Stimulated activated CD4-positive, alpha-beta T cell treated with anti-CD3 and anti-CD28 coated beads, Interleukin-15, amount 100 ng/mL, for 1 hour (primary cell): ENCODE results near the gene LIX1.
"Not testable (repeated sequence)": the region's sequence is repeated elsewhere in the genome, so short reads cannot be mapped to it uniquely, and the experiment has no call there.

Experiments used
- DNase-seq, 2 donors: peaks; one replicate each; pipeline ENCODE4 v3.0.0-alpha.2; 2020; ENCODE audit warnings: low read depth in 1 of 2, low spot score in 1 of 2

The LIX1 gene

GRCh38 chr5:97143704-97144103 lies 1.3 kb upstream of the LIX1 start:
- no peak for DNase-seq

DNA sequence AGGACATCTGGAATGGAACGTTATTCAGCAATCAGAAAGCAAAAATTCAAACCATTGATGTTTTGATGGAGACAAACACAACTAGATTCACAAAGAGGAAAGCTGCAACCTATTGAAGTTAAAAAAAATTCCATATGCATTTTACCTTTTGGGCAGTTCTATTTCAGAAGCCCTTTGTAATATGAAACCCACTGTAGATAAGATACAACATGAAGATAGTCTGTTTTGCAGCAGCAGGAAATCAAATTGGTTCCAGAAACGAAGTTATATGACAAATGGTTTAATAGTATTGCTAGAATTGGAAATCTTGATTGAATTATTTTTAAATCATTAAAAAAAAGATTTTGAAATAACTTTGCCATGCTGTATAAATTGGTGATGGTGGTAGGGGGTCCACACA lies 872 bp downstream of the LIX1 start:
- no peak for DNase-seq

DNA sequence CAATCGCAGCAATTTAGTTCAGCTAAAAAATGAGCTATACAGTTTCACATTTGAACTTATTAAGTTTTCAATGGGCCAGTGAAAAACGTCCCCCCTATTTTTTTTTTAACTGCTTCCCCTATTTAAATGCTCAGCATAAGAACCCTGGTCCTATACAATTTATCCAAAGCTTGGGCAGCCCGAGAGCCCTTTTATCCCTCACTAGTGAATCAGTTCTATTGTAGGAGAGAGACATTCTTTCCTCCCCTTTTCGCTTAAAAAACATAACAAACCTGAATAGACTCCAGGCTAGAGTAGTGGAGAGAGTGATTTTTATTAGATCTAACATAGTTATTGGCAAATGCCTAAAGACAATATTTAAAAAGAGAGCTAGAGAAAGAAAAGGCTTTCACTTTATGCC lies 1.4 kb downstream of the LIX1 start:
- no peak for DNase-seq

DNA sequence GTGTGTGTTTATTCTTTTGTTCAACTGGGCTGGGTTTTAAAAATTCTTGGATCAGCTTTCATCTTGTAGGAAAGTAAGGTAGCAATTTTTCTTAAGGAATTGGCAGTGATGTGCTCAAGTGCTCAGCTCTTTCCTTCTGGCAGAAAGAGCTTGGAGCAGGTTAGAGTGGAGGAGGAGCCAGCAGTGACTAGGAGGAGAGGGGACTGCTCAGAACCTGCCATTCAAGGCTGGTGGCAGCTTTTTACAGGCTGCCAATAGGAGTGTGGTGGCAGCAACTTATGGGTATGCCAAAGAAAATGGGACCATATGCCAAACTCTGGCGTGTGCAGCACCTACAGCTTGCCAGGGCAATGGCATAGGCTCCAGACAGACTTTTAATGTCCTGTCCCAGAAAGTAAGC lies 2.2 kb downstream of the LIX1 start:
- not testable (repeated sequence) for DNase-seq

- no peak for DNase-seq
Measured at GRCh38 chr5:97136475-97136874, 5.9 kb downstream of the LIX1 start.

- no peak for DNase-seq
Measured at GRCh38 chr5:97135868-97136267, 6.5 kb downstream of the LIX1 start.

DNA sequence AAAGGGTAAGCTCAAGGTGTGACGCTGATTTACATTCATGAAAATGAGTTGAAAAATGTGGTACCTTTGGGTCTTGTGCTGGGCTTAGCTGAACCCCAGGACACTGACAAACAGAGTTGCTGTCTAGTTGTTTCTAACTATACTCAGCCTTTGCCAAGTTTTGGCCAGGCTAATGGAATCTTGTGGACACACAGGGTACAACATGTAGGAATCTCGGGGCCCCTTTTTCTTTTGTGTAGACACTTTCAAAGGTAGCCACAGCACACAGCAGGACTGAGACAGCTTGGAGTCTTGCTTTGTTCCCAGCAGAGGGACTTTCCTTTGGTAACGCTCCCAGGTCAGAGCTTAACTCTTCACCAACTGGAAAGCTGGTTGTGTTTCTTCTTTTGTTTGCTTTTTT lies 7.8 kb downstream of the LIX1 start:
- DNase-seq: no peak

GRCh38 chr5:97133101-97133500 lies 9.3 kb downstream of the LIX1 start:
- DNase-seq: no peak

DNA sequence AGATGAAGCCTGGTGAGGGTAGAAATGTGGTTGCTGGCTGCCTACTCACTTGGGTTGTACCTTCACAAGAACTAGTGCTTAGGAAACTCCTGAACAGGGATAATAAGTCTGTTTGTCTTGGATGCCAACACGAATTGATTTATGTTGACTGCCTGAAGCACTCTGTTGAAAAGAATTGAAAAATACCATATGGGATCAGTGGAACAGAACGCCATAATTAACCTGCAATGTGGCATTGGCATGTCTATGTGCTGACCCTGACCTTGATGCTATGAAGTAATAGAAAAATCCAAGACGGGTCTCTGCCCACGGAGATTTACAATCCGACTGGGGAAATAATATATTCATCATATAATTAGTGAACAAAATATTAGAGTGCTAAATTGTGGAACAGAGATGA lies 10.5 kb downstream of the LIX1 start:
- no peak for DNase-seq

DNA sequence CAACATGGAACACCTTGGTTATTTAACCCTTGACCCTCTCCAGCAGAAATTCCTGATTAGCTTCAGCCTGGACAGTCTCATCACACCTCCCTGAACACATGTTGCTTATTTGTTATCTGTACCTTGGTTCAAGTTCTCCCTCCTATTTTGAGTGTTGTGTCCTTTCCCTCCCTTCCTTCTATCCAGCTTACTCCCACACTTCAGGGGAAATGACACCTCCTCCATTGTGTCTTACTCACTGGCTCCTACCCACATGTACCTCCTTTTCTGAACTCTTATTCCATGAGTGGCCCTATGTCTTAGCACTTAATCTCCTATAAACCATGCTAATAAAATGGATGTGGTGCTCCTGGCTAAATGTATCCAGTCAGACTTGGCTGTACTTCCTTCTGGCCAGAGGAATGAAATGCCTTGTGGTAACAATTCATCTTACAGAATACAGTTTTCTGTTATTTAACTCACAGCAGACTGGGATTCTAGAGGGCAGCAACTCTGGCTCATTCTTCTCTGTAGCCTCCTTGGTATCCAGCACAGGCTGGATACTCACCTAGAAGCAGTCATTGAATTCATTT lies 11.2 kb downstream of the LIX1 start:
- DNase-seq: no peak

DNA sequence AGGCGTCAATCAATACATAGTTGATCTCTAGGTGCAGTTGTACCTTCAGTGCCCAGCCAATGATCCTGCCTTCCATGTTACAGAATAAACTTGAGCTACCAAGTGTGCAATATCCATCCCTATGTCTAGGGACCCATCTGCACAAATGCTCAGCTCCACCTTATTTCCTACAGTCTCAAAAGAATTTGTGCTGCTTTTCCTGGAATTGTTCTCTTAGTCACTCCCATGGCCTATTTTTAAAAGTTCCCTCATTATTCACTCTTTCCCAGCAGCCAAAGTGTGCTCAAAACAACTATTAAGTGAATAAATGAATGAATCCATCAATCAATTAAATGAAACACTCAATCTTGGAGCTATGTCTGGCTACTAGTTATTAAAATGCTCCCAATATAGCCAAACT lies 14.7 kb downstream of the LIX1 start:
- DNase-seq: no peak

GRCh38 chr5:97125125-97125683 lies 17.2 kb downstream of the LIX1 start:
- DNase-seq: no peak

DNA sequence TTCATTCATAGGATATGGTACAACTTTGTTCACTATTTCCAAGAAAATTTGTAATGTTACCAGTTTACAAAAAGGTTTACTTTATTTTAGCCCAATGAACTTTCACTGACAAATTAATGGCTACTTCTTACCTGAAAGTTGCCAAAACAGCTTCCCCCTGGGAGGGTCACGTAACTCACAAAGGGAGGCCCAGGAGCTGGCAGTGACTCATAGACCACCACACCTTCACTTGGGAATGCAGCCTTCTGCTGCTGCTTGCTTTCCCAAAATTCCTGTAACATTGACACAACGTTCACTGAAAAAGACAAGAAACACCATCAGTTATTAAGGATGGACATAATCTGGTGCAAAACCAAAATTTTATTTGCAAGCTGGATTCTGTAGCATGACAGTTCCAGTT lies 18.1 kb downstream of the LIX1 start:
- no peak for DNase-seq

DNA sequence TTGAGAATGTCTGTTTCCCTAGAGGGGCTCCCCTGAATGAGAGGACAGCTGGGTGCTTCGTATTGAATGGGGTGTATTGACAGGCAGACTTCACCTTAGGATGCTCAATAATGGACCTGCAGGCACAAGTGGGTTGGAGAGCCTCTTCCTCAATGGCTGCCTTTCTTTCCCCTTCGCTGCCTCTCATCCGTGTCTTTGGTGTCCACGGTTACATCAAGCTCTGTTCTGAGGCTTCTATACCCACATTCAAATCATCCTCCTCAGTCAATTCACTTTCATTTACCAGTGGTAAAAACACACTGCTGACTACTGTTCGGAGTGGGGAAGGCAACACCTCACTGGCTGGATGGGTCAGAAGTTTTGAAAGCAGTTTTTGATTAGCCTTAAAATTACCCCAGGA lies 20.6 kb downstream of the LIX1 start:
- no peak for DNase-seq

DNA sequence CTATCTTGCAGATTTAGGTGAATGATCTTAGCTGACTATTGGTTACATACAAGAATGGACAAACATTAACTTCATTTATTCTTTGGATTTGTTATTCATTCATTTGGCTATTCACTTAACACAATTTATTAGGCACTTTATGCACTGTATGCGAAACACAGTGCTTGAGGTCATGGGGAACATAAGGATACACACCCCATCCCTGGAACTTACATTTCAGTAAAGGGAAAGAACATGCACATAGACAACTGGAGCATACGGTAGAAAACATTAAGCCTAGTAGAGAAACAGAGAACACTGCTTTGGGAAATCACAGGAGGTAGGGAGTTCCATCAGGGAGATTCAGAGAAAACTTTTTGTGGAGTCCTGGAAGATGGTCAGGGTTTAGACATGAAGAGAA lies 22.2 kb downstream of the LIX1 start:
- no peak for DNase-seq

DNA sequence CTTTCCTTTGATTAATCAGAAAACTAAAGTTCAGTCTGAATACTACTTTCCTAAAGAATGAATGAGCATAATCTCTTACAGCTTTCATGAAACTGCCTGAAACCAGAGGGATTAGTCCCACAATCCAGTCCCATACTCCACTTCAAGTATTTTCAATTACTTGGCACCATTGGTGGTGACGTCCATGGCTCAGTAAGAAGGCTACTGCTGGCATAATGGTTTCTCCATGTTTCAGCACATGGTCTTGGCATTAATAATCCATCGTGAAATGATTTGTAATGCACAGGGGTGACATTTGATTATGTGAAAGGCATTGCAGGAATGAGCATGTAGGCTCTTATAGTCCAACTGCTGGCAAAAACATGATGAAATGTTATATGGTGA lies 23.4 kb downstream of the LIX1 start:
- no peak for DNase-seq

DNA sequence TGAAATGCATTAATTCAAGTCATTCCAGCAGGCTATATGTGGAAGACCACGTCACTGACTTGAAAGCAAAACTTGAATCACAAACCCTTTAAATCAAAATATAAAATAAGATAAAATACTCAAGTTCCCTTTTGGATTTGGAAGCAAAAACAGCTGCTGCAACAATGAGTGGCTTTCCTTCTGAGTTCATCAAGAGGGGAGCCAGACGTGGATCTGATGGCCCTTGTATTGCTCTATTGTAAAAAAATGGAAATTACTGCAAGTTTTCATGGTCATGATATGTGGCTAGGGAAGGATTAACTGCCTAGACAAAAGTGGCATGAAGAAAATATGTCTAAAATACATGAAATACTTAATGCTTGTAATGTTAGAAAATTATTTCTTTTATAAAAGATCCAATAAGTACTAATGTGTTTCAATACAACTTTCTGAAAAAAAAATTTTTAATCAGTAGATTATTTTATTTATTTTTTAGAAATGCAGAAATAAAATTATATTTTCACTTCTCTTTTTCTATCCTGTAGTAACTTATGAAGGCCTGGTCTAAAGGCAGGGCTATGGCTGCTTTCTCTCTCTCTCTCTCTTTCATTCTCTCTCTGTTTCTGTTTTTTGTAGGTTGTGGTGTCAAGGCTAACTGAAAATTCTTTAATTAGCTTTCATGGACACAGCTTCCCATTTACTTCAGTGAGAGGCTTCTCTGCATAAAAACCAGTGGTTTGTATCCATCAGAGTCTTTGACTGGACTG lies 24.0 kb downstream of the LIX1 start:
- no peak for DNase-seq

GRCh38 chr5:97115932-97116331 lies 26.5 kb downstream of the LIX1 start:
- no peak for DNase-seq

DNA sequence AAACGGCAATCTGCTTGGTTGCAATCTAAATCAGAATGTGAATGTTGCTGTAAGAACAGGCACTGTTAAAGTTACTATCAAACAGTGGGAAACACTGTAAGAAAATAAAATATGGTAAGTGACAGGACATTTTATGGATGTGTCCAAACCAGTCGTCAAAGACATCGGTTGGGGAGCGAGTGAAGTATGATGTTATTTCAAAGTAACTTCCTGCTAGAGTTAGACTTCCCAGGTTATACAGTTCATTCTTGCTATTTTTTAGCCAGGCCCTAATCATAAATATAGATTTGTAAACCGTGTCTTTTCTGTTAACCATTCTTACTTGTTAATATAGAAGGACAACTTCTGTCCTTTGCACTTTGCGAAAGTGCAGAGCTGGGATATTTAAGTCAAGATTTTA lies 30.2 kb downstream of the LIX1 start:
- DNase-seq: no peak

GRCh38 chr5:97111616-97112015 lies 30.8 kb downstream of the LIX1 start:
- DNase-seq: no peak

DNA sequence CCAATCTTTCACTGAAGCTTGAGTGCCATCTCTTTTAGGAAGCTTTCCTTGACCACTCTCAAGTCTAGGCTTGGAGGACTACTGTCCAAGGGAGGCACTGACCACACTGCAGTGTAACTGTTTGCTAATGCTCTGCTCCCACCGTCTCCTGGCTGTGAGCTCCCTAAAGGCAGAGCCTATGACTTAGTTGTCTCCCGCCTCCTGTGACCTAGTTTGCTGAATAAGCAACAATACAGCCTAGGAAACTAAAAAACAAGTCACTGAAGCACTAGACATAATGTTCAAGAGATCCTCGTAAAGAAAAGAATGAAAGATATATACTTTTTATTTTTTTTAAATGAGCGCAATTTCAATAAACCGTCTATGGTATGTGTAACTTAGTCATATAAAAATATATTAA lies 31.4 kb downstream of the LIX1 start:
- DNase-seq: no peak

DNA sequence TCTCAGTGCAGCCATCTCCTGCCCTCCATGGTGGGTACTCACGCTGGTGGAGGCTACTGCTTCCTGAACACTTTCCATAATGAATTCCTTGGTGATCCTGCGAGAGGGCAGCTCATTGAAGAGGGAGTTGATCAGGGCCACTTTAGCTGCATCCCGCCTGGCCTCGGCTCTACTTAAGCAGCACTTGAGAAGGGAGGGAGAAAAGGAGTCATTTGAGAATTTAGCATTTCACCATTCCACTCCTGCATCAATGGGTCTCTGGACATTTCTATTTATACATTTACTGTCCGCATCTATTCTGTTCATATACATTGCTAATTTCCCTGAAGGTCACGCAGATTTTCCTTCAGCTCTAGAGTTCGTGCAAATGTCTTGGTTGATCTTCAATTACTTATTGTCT lies 35.1 kb downstream of the LIX1 start:
- no peak for DNase-seq

DNA sequence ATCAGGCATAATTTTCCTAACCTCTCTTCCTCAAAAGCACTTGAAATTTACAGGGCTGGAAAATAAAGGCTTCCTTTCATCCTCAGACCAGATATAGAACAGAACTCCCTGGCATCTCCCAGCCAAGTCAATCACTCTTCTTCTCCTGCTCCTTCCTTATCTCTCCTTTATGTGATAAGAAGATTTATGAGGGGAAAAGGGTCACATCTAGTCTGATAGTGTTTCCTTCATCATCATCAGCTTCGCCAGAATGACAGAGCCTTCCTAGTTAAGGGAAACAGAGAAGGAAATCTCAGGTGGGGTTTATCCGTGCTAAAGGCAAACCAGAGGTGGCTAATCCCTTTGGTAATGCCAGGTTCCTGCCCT lies 36.2 kb downstream of the LIX1 start:
- no peak for DNase-seq
